K562 (cell line): ENCODE measurements around the gene CLTRN. TPM values are rescaled to one million over a fixed set of nuclear protein-coding genes. Genes with fewer than 3 reads are reported as not detected.
A peak's percentile ranks its signal among the peaks of the same experiment; 100 is the strongest.

Experiments used
- CBX5 ChIP-seq: IDR thresholded peaks from 2 replicates; pipeline ENCODE4 v1.6.1; 2014; ENCODE audit warnings: low read depth, borderline replicate concordance
- CCNT2 ChIP-seq: IDR thresholded peaks from 2 replicates; pipeline ENCODE4 v1.6.1; 2011; ENCODE audit warnings: borderline replicate concordance, low read depth, mild to moderate bottlenecking, moderate library complexity, mixed read lengths, low read length; ENCODE audit not compliant: insufficient read length; ENCODE audit errors: extremely low read depth
- GTF2A2 ChIP-seq: IDR thresholded peaks from 2 replicates; pipeline ENCODE4 v1.6.1; 2016; ENCODE audit warnings: mild to moderate bottlenecking, missing genetic modification characterization, missing compliant biosample characterization
- HNRNPH1 ChIP-seq: fragments of 200-400 bp; formaldehyde crosslinking; optimal IDR thresholded peaks from 2 replicates; pipeline ENCODE3; 2017; ENCODE audit warnings: low read depth, mild to moderate bottlenecking, low read length, moderate library complexity
- MYBL2 ChIP-seq, 2 experiments: fragments of 450-650 bp in 1 of 2; sonication (generic) in 1 of 2; formaldehyde crosslinking in 1 of 2; IDR thresholded peaks; 2 replicates each; pipeline versions ENCODE4 v1.6.1 to v1.8.1; 2017 to 2022; ENCODE audit warnings: borderline replicate concordance in 1 of 2, inconsistent platforms in 1 of 2, low read depth in 1 of 2, mild to moderate bottlenecking in 1 of 2, missing genetic modification reagents in 1 of 2, moderate library complexity in 1 of 2
- MYNN ChIP-seq, 2 experiments: sonication (generic); formaldehyde crosslinking in 1 of 2; IDR thresholded peaks; 2 replicates each; pipeline versions ENCODE4 v1.5.0 to v1.6.1; 2016 to 2020; ENCODE audit warnings: antibody characterized with exemption in 1 of 2, missing genetic modification reagents in 1 of 2
- NFYB ChIP-seq: IDR thresholded peaks from 2 replicates; pipeline ENCODE4 v1.6.1; 2011; ENCODE audit warnings: mild to moderate bottlenecking, moderate library complexity; ENCODE audit not compliant: insufficient read length; ENCODE audit errors: extremely low read depth
- RAD51 ChIP-seq: fragments of 450-650 bp; IDR thresholded peaks from 2 replicates; pipeline ENCODE4 v1.7.1; 2016; ENCODE audit warnings: low read depth, mild to moderate bottlenecking, borderline replicate concordance
- ZBTB49 ChIP-seq: sonication (generic); formaldehyde crosslinking; IDR thresholded peaks from 2 replicates; pipeline ENCODE4 v1.8.0; 2022; ENCODE audit warnings: missing genetic modification reagents, mild to moderate bottlenecking, borderline replicate concordance
- ZC3H8 ChIP-seq: fragments of 450-650 bp; IDR thresholded peaks from 2 replicates; pipeline ENCODE4 v1.6.1; 2017
- ZNF512 ChIP-seq: IDR thresholded peaks from 2 replicates; pipeline ENCODE4 v1.6.1; 2016; ENCODE audit warnings: missing genetic modification characterization, missing compliant biosample characterization
- ZNF695 ChIP-seq: fragments of 450-650 bp; formaldehyde crosslinking; IDR thresholded peaks from 2 replicates; pipeline ENCODE4 v1.4.0; 2020; ENCODE audit warnings: mild to moderate bottlenecking, moderate library complexity
- ZNF76 ChIP-seq: fragments of 250-450 bp; sonication (Bioruptor Pico); IDR thresholded peaks from 2 replicates; pipeline ENCODE4 v1.4.0; 2020; ENCODE audit warnings: mild to moderate bottlenecking, moderate library complexity, borderline replicate concordance
- polyA plus RNA-seq, 8 experiments: library from polyadenylated mRNA; depleted of rRNA in 4 of 8; stranded (reverse) in 5 of 8; unstranded in 3 of 8; fragments of >200 nt; fragmentation: Nextera tagmentation in 2 of 8; fragmentation: Illumina TruSeq in 1 of 8; extraction: Ambion mirVana in 2 of 8; extraction: Trizol in 1 of 8; gene quantifications; 2 replicates each; pipeline versions ENCODE4 v1.2.1 to v1.2.3, GENCODE V29; 2011 to 2014; ENCODE audit warnings: inconsistent platforms in 1 of 8, missing spikeins in 1 of 8
- total RNA-seq, 7 experiments: library from RNA; depleted of rRNA in 6 of 7; stranded (reverse); fragments of >200 nt in 6 of 7; fragmentation: Illumina TruSeq in 2 of 7; extraction: Trizol in 2 of 7; gene quantifications; 2 replicates each; pipeline versions ENCODE4 v1.2.1 to v1.2.3, GENCODE V29; 2011 to 2021; ENCODE audit warnings: low replicate concordance in 1 of 7
- TF ChIP-seq, protein P1 (sequence below): fragments of 200-800 bp; sonication (Bioruptor generic); IDR thresholded peaks from 2 replicates; pipeline ENCODE4 v1.6.1; 2017; ENCODE audit warnings: missing genetic modification characterization, missing compliant biosample characterization
- TF ChIP-seq, protein P2 (sequence below), 2 experiments: fragments of 450-650 bp; IDR thresholded peaks; 2 replicates each; pipeline ENCODE4 v1.6.1; 2018; ENCODE audit warnings: mild to moderate bottlenecking in 2 of 2, low read depth in 1 of 2; ENCODE audit not compliant: partially characterized antibody in 2 of 2

Gene CLTRN
- total and polyA plus RNA-seq, 9 of the 15 experiments (the other 6 are each of a cell fraction or from before 2014, with no cell fraction given) = 0.11 to 0.36 (median 0.18) TPM; not detected in 2

GRCh38 chrX:15579778-15580747 is 84.5 kb downstream of the CLTRN start (continued):
- TF ChIP-seq ZBTB49 (CRISPR knock-in tag) = no peak
- peak; percentile 30 for TF ChIP-seq CCNT2
- no peak for TF ChIP-seq ZNF76 (CRISPR knock-in tag)
- no peak for TF ChIP-seq NFYB
- TF ChIP-seq HNRNPH1 = no peak
- TF ChIP-seq MYNN (IDR thresholded peaks at IDR 0.05) = 0 out of 2 replicates have a peak, but pooled peaks have one; percentile 20
- TF ChIP-seq MYNN (CRISPR knock-in tag; IDR thresholded peaks at IDR 0.05) = no peak
- TF ChIP-seq, protein P1, sequence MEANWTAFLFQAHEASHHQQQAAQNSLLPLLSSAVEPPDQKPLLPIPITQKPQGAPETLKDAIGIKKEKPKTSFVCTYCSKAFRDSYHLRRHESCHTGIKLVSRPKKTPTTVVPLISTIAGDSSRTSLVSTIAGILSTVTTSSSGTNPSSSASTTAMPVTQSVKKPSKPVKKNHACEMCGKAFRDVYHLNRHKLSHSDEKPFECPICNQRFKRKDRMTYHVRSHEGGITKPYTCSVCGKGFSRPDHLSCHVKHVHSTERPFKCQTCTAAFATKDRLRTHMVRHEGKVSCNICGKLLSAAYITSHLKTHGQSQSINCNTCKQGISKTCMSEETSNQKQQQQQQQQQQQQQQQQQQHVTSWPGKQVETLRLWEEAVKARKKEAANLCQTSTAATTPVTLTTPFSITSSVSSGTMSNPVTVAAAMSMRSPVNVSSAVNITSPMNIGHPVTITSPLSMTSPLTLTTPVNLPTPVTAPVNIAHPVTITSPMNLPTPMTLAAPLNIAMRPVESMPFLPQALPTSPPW (CRISPR knock-in tag) = peak; percentile 56
- no peak for TF ChIP-seq ZC3H8
- no peak for TF ChIP-seq ZNF695 (CRISPR knock-in tag)
- TF ChIP-seq CBX5 = 0 out of 2 replicates have a peak, but pooled peaks have one; percentile 7
- TF ChIP-seq MYBL2 (IDR thresholded peaks at IDR 0.05; ENCODE audit: low read depth) = no peak
- no peak for TF ChIP-seq MYBL2 (CRISPR knock-in tag; IDR thresholded peaks at IDR 0.05; ENCODE audit: borderline replicate concordance)
- TF ChIP-seq, protein P2, sequence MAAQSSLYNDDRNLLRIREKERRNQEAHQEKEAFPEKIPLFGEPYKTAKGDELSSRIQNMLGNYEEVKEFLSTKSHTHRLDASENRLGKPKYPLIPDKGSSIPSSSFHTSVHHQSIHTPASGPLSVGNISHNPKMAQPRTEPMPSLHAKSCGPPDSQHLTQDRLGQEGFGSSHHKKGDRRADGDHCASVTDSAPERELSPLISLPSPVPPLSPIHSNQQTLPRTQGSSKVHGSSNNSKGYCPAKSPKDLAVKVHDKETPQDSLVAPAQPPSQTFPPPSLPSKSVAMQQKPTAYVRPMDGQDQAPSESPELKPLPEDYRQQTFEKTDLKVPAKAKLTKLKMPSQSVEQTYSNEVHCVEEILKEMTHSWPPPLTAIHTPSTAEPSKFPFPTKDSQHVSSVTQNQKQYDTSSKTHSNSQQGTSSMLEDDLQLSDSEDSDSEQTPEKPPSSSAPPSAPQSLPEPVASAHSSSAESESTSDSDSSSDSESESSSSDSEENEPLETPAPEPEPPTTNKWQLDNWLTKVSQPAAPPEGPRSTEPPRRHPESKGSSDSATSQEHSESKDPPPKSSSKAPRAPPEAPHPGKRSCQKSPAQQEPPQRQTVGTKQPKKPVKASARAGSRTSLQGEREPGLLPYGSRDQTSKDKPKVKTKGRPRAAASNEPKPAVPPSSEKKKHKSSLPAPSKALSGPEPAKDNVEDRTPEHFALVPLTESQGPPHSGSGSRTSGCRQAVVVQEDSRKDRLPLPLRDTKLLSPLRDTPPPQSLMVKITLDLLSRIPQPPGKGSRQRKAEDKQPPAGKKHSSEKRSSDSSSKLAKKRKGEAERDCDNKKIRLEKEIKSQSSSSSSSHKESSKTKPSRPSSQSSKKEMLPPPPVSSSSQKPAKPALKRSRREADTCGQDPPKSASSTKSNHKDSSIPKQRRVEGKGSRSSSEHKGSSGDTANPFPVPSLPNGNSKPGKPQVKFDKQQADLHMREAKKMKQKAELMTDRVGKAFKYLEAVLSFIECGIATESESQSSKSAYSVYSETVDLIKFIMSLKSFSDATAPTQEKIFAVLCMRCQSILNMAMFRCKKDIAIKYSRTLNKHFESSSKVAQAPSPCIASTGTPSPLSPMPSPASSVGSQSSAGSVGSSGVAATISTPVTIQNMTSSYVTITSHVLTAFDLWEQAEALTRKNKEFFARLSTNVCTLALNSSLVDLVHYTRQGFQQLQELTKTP (IDR thresholded peaks at IDR 0.05; ENCODE audit: low read depth in 1 of 2, partially characterized antibody in 2 of 2) = no peak
- TF ChIP-seq RAD51 = no peak
- TF ChIP-seq ZNF512 (tag) = no peak
- no peak for TF ChIP-seq GTF2A2 (tag)
